GM19395 (cell line): Measurements from ENCODE around the gene FARP2.
A peak's percentile ranks its signal among the peaks of the same experiment; 100 is the strongest.
"Not testable (repeated sequence)": the region's sequence is repeated elsewhere in the genome, so short reads cannot be mapped to it uniquely, and the experiment has no call there.

Experiments
- ATAC-seq: cut with Tn5 transposase; IDR thresholded peaks from one replicate; pipeline ENCODE4 v1.9.1; 2021; ENCODE audit warnings: mild to moderate bottlenecking, moderate library complexity; ENCODE audit not compliant: unreplicated experiment

The FARP2 gene, protein sequence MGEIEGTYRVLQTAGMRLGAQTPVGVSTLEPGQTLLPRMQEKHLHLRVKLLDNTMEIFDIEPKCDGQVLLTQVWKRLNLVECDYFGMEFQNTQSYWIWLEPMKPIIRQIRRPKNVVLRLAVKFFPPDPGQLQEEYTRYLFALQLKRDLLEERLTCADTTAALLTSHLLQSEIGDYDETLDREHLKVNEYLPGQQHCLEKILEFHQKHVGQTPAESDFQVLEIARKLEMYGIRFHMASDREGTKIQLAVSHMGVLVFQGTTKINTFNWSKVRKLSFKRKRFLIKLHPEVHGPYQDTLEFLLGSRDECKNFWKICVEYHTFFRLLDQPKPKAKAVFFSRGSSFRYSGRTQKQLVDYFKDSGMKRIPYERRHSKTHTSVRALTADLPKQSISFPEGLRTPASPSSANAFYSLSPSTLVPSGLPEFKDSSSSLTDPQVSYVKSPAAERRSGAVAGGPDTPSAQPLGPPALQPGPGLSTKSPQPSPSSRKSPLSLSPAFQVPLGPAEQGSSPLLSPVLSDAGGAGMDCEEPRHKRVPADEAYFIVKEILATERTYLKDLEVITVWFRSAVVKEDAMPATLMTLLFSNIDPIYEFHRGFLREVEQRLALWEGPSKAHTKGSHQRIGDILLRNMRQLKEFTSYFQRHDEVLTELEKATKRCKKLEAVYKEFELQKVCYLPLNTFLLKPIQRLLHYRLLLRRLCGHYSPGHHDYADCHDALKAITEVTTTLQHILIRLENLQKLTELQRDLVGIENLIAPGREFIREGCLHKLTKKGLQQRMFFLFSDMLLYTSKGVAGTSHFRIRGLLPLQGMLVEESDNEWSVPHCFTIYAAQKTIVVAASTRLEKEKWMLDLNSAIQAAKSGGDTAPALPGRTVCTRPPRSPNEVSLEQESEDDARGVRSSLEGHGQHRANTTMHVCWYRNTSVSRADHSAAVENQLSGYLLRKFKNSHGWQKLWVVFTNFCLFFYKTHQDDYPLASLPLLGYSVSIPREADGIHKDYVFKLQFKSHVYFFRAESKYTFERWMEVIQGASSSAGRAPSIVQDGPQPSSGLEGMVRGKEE

DNA sequence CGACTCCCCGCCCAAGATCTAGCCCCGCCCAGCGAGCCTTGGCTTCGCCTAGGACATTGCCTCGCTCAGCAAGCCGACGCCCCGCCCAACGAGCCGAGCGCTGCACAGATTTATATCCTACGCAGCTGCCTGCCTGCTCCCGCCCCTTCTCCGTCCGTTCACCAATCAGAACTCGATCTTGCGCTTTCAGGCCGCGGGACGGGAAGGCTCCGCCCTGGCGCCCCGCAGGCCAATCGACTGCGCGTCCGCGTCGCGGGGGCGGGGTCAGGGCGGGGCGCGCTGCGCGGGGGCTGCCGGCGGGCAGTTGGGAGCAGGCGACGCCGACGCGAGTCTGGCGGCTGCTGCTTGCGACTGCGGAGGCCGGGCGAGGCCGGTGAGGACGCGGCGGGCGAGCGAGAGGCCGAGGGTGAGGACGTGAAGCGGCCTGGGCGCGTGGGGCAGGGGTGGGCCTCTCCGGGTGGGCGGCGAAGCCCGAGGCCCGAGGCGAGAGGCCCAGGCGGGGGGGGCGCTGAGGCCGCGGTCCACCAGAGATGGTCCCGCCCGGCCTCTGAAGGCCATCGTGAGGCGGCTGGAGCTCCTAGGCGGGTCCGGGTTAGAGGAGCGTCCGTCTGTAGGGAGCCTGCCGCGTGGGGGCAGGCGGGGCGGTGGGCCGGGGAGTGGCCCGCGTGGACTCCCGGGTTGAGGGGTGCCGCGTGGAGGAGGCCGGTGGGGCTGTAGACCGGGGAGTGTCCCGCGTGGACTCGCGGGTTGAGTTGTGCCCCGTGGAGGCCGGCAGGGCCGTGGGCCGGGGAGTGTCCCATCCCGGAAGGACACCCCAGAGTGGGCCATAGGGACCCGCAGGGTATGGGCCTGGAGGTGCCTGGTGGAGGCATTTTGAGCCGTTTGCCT lies at the start of gene FARP2:
FARP2 (plus strand) TSS at position 303 of the 888 bp plus-strand sequence. CDS start 16,823 bp downstream, outside the sequence.
- peak; percentile 75 for ATAC-seq

DNA sequence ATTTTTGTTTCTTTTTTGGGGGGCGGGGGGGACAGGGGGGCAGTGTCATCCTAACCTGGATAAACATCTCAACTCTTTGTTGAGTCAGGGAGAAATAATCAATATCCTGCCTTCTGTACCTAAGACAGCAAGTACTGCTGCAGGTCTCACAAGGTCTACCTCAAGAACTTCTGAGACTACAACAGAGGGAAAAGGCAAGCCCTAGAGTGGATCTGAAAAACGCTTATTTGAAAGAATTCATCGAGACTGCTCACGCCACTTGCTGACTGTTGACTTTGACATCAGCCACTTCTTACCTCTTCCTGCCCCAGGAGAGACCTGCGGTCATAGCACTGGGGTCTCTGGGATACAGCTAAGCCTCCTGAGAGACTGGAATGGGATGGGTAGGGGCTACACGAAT lies 49.0 kb upstream of the FARP2 start:
- ATAC-seq, result no peak

DNA sequence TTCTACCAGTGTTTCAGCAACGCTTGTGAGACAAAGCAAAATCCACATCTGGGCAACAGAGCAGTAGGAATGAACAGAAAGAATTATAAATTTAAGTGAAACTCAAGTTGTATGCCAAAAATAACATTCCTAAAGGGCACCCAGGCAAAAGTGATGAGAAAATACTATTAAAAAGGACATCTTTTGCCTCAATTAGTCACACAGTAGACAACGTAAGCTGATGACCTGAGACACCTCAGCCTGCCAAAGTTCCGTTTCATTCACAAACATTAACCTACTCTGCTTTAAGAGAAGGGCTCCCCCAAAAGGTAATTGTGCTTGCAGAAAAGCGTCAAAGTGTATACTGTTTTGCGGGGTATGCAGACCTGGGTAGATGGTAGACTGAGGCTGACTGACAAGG lies 47.8 kb upstream of the FARP2 start:
- ATAC-seq, result no peak

DNA sequence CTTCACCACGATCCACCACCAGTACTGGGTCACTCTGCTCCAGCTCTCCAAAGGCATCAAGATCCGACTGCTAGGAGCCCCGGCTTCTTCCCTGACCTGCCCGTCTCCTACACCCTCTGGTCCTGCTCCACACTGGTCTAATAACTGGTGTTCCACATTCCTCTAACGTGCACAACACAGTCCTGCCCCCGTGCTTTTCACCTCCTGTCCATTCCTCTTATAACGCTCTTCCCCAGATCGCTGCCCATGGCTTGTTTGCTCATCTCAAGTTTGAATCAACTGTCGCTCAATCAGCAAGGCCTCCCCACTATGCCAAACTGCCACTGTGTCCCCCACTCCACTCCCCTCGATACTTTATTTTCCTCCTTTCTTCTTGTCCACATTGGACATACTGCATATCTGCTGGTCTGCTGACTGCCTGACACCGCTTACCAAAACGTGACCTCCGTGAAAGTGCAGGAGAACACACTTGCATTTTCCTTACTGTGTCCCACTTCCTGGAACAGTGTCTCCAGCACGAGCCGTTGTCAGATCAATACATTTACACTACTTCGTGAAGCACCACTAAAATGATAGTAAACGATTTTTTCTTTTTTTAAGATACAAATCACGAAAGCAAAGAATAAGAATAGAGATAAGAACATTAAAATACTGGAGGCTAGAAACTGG lies 47.1 kb upstream of the FARP2 start:
- ATAC-seq, result no peak

DNA sequence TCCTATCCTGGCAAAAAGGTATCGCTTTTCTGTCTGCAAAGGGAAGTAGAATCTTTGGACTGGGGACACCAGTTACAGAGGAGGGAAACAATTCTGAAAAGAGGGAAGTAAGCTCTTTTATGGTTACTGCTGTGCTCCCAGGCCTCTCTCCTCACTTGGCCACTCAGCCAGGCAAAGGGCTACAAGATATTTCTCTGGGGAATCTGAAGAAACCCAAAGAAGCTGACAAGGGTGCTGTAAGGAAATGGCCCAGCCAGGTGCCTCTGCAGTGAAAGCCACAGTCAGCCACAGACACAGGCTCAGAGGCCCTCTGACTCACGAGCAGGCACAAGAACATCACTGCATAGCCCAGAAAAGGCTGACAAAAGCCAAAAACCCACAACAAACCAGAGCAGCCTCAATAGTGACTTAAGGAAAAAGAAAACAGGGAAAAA lies 46.4 kb upstream of the FARP2 start:
- peak; percentile 44 for ATAC-seq

DNA sequence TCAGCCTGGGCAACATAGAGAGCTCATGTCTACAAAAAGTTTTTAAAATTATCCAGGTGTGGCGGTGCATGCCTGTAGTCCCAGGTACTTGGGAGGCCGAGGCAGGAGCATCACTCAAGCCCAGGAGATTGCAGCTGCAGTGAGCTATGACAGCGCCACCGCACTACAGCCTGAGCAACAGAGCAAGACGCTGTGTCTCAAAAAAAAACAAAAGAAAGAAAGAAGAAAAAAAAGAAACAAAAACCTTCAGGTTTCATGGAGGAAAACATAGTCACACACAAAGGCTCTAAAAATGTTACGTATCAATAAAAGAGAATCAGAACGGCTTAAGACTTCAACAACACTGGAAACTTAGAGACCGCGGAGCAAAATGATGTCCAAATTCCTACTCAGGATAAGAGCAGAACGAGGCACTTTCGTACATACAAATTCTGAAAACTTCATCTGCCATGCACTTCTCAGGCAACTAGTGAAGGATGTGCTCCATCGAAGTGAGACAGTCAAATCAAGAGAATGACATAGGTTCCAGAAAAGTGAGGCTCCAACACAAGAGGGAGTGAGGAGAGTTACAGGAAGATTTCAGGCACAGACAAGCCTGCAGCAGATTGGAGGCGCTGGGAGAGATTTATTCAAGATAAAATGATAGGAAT lies 45.0 kb upstream of the FARP2 start:
- no peak for ATAC-seq

DNA sequence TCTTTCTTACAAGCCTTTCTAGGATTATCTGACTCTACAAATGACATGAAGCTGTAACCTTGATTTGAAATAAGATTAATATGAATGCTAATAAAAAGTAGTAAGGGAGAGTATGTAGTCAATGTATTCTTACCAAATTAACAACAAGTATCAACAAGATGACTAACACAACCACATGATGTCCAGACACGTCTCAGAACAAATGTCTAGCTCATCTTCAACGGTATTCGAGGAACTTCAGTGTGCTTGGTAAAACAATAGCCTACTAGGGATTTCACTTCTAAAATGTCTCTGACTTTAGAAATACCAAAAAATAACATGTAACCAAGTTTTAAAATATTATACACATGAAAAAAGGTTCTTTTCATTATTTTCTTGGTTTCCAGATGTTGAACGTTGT lies 44.0 kb upstream of the FARP2 start:
- no peak for ATAC-seq

DNA sequence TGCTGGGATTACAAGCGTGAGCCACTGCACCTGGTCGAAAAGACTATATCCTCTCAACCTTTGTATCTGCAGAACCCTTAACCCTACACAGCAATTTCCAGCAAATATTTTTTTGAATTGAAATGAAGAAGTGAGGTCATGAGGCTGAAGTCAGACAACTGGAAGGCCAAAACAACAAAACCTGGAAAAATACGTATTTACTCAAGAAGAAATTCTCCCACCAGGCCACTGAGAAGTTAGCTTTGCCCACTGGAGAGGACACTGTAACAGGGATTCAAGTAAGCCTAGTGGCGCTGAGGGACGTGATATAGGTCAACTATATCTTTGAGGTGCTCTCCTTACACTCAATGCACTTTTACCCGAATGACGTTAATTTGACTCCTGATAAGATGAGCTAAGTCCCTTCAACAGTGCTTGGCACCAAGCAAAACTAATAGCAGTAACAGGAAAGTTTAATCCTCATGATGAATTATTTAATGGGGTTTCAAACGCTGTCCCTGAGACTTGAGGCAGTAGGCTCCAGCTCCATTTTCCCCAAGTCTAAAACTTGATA lies 42.5 kb upstream of the FARP2 start:
- ATAC-seq, result no peak

DNA sequence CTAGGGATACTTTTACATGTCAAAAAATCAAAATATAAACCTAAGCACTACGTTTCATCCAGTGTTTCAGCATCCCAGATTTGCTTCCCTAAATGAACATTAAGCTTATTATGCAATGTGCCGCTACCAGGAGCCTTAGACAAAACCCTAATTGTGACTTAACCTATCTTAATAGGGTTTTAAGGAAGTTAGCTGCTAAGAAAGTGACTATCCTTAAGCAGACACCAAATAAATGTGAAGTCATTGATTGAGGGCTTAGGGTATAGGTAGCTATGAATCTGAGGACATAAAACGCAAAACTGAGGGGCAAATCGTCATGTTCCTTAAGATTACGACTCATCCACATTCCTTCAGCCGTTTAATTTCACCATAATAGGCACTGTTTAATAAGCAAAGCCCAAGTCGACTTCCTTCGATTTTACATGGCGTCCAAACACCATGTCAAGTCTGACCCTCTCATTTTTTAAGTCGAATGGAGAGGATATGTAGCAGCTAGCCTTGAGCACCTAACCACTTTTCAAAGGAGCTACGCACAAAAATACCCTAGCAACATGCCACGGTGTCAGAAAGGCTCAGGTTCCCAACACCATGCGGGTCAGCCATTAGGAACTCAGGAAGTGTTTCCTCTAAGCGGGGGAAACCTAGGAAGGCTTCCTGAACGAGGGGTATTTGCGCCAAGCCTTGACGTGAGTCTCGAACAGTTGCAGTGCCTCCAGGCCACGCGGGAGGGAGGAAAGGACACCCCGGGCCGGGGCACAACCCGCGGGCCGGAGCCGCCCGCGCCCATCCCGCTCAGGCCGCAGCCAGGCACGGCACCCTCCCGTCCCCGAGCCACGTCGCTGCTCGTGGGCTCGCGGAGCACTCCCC lies 41.6 kb upstream of the FARP2 start:
- no peak for ATAC-seq

DNA sequence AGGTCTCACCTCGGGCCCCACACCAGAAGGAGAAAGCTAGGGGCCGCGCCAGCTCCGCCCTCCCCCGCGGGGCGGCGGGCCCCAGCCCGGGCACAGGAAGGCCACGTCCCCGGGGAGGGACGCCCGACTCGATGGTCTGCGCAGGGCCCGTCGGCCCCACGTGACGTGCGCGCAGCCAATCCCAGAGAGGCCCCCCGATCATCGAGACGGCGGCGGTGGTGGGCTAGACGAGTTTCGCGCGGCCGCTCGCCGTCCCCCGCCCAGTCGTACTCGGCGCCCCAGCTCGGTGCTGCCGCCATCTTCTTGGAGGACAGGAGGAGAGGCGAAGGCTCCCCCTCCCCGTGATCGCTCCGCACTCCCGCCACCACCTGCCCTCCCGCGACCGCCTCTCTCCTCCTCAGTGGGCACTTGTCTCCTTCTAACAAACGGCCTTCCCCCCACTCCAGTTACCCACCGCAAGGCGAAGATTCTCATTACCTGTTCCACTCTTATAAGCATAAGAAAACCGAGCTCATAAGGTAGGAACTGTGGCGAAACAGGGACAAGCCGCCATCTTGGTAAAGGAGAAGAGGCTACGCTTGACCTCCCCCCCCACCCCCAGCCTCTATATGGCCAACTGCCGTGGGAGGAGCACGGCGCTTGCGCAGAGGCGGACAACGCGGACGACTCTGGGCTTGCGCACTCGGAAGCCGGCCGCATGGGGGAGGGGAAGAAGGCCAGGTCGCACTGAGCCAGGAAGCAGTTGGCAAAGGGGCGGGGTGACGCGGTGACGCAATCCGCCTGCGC lies 40.8 kb upstream of the FARP2 start, which contains the start of gene HDLBP:
HDLBP (minus strand) TSS at position 580 of the 786 bp plus-strand sequence. CDS start 48,803 bp downstream, outside the sequence.
- peak; percentile 66 for ATAC-seq

DNA sequence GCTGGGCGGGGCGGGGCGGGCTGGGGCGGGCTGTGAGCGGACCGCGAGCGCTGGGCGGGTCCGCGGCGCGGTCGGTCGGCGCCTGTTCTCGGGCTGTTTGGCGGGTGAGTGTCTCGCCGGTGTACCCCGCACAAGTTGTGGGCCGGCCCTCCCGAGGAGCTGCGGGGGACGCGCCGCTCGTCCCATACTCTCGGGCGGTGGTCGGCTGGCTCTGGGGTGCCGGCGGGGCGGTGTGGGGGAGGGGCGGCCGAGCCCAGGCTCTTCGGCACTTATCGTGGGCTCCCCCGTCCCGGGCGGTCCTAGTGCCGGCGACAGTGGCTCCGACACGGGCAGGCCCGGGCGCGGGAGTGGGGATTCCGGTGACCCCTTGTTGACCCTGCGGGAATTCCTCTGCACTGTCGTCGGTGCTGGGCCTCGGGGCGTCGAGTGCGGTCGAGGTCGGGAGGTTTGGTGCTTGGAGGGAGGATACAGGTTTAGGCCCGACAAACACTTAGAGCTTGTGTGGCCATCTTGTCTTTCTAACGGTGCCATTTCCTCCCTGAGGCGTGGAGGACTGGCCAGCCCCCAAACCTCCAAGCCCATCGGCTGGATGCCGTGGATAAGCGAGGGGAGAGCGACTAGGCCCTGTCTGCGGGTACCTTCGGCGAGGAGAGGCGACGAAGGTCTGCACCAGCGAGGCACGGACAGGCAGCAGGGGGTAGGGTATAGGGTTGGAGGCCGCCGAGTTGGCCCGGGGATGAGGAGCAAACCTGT lies 40.0 kb upstream of the FARP2 start, which contains the start of gene SEPTIN2:
SEPTIN2 (plus strand) TSS at position 47 of the 753 bp plus-strand sequence. CDS start 8,308 bp downstream, outside the sequence.
- peak; percentile 42 for ATAC-seq

DNA sequence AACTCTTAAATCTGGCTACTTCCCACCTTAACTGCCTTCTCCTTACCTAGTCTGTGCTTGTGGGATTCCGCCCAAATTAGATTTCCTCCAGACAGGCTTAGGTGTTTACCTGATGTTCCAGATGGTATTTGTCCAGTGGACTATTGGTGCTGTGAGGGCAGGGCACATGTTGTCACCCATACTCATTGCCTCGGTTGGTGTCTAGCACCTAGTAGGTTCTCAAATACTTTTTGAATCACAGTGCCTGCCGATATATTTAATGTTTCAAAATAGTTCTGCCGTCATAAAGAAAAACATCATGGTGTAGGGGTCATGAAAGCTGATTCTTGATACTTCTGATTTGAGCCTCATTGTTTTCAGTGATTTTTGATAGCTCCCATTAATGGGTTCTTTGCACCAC lies 39.3 kb upstream of the FARP2 start:
- ATAC-seq, result no peak

DNA sequence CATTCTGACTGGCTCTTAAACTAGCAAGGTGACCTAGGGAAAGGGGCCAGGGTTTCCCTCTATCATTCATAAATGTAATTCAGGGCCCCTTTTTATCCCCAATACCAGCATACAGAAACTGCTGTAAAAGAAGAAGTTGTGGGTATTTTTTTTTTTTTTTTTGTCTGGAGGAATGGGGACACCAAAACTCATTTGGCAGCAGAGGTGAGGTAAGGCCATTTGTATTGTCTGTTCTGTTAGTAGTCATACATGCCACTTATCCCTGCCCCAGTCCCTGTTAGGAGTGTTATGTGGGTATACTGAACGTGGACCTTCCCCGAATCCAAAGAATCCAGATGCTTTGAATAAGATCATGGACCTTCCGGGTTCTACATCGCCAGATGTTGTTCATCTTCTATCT lies 38.7 kb upstream of the FARP2 start:
- no peak for ATAC-seq

DNA sequence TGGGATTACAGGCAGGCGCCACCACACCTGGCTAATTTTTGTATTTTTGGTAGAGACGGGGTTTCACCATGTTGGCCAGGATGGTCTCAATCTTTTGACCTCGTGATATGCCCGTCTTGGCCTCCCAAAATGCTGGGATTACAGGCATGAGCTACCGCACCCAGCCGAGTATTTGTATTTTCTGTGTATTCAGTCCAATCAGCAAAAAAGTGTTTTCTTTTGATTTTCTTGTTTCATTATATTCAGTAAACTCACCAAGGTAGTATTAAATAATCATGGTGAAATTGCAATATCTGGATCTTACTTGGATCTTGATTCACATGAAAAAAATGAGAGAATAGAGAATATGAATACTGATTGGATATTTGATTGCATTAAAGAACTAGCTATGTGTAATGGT lies 37.3 kb upstream of the FARP2 start:
- not testable (repeated sequence) for ATAC-seq

DNA sequence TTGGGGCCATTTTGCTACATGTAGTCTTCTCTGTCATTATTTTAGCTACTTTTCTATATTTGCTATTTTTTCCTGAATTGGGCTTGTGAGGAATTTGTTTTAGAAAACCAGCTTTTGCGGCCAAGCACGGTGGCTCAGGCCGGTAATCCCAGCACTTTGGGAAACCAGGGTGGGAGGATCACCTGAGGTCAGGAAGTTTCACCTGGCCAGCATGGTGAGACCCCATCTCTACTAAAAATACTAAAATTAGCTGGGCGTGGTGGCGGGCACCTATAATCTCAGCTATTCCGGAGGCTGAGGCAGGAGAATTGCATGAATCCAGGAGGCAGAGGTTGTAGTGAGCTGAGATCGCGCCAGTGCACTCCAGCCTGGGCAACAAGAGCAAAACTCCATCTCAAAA lies 35.7 kb upstream of the FARP2 start:
- no peak for ATAC-seq

DNA sequence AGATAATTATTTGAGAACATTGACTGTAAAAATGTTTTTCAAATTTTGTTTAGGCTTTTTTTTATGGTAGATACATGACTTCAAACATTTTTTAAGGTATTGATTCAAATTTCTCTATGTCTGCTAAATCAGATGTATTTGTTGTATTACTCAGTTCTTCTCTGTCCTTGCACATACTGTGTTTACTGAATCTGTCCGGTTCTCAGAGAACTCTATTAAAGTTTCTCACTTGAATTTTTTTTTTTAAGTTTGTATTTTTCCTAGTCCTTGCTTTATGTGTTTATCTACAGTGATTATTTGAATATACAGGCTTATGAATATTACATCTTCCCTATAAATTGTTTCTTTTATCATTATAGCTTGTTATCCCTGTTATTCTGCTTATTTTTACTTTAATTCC lies 35.1 kb upstream of the FARP2 start:
- no peak for ATAC-seq
